ENCODE data around the gene ACTR5.
A peak's percentile ranks its signal among the peaks of the same experiment; 100 is the strongest.

Gene ACTR5

GRCh38 chr20:38748097-38748860 lies at the start of gene ACTR5:
ACTR5 (plus strand) TSS chr20:38748460; CDS start chr20:38748479, 19 bp downstream.
- ATAC-seq, result peak; percentile 91
- Mint-ChIP-seq H3K36me3 (peaks cover 37% of the 10 kb centered on the region), H3K27ac (peak within 1 kb of the TSS; percentile 93)

GRCh38 chr20:38698541-38698940 lies 49.7 kb upstream of the ACTR5 start:
- Mint-ChIP-seq H3K4me3 (no peak overlapping the region), H3K36me3 (no peaks in the 10 kb centered on the region), H3K27ac (no peak overlapping the region), H3K4me1 (no peaks in the 10 kb centered on the region), H3K9me3 (no peaks in the 10 kb centered on the region)
- no peak for ATAC-seq
- DNase-seq (ENCODE audit: low spot score in 2 of 2), result no peak

More at GRCh38 chr20:38748097-38748860, at the start of gene ACTR5:
- peak; percentile 99 for DNase-seq (ENCODE audit: low spot score in 2 of 2)
- Mint-ChIP-seq H3K4me1 (peaks cover 31% of the 10 kb centered on the region), H3K4me3 (peak within 1 kb of the TSS; percentile 72), H3K9me3 (no peaks in the 10 kb centered on the region)

GRCh38 chr20:38700141-38700540 lies 48.1 kb upstream of the ACTR5 start:
- Mint-ChIP-seq H3K36me3 (no peaks in the 10 kb centered on the region), H3K27ac (no peak overlapping the region), H3K4me3 (no peak overlapping the region), H3K9me3 (no peaks in the 10 kb centered on the region), H3K4me1 (no peaks in the 10 kb centered on the region)
- DNase-seq (ENCODE audit: low spot score in 2 of 2) (no peak), ATAC-seq (no peak)

GRCh38 chr20:38700926-38701325 lies 47.3 kb upstream of the ACTR5 start:
- no peaks in the 10 kb centered on the region for H3K9me3 Mint-ChIP-seq
- no peaks in the 10 kb centered on the region for H3K4me1 Mint-ChIP-seq

GRCh38 chr20:38703526-38703925 lies 44.7 kb upstream of the ACTR5 start:
- no peak for ATAC-seq
- H3K4me1 Mint-ChIP-seq, result no peaks in the 10 kb centered on the region

More at GRCh38 chr20:38700926-38701325, 47.3 kb upstream of the ACTR5 start:
- Mint-ChIP-seq H3K27ac (no peak overlapping the region), H3K36me3 (no peaks in the 10 kb centered on the region), H3K4me3 (no peak overlapping the region)
- ATAC-seq, result no peak
- DNase-seq (ENCODE audit: low spot score in 2 of 2), result no peak

GRCh38 chr20:38704136-38704535 lies 44.1 kb upstream of the ACTR5 start:
- Mint-ChIP-seq H3K9me3 (no peaks in the 10 kb centered on the region), H3K4me3 (no peak overlapping the region), H3K4me1 (no peaks in the 10 kb centered on the region), H3K36me3 (no peaks in the 10 kb centered on the region), H3K27ac (no peak overlapping the region)
- ATAC-seq, result no peak
- DNase-seq (ENCODE audit: low spot score in 2 of 2), result no peak

More at GRCh38 chr20:38703526-38703925, 44.7 kb upstream of the ACTR5 start:
- Mint-ChIP-seq H3K36me3 (no peaks in the 10 kb centered on the region), H3K4me3 (no peak overlapping the region), H3K9me3 (no peaks in the 10 kb centered on the region), H3K27ac (no peak overlapping the region)
- DNase-seq (ENCODE audit: low spot score in 2 of 2), result no peak

- H3K4me3 Mint-ChIP-seq, result no peak overlapping the region
- H3K9me3 Mint-ChIP-seq, result no peaks in the 10 kb centered on the region
- no peak for DNase-seq (ENCODE audit: low spot score in 2 of 2)
- no peaks in the 10 kb centered on the region for H3K4me1 Mint-ChIP-seq
- no peak for ATAC-seq
- no peaks in the 10 kb centered on the region for H3K36me3 Mint-ChIP-seq
- no peak overlapping the region for H3K27ac Mint-ChIP-seq
These were observed 41.8 kb upstream of the ACTR5 start for GRCh38 chr20:38706509-38706908.

GRCh38 chr20:38714308-38714707 lies 34.0 kb upstream of the ACTR5 start:
- no peak for ATAC-seq
- Mint-ChIP-seq H3K4me1 (no peaks in the 10 kb centered on the region), H3K36me3 (no peaks in the 10 kb centered on the region), H3K27ac (no peak overlapping the region), H3K9me3 (no peaks in the 10 kb centered on the region), H3K4me3 (no peak overlapping the region)
- no peak for DNase-seq (ENCODE audit: low spot score in 2 of 2)

- no peak overlapping the region for H3K4me3 Mint-ChIP-seq
- no peak for DNase-seq (ENCODE audit: low spot score in 2 of 2)
- no peak overlapping the region for H3K27ac Mint-ChIP-seq
- no peaks in the 10 kb centered on the region for H3K36me3 Mint-ChIP-seq
- no peaks in the 10 kb centered on the region for H3K9me3 Mint-ChIP-seq
- no peak for ATAC-seq
- no peaks in the 10 kb centered on the region for H3K4me1 Mint-ChIP-seq
These were observed 32.6 kb upstream of the ACTR5 start for GRCh38 chr20:38715646-38716045.

- H3K36me3 Mint-ChIP-seq, result peaks cover 13% of the 10 kb centered on the region
- DNase-seq (ENCODE audit: low spot score in 2 of 2) (no peak), ATAC-seq (no peak)
- H3K27ac Mint-ChIP-seq, result no peak overlapping the region
- H3K9me3 Mint-ChIP-seq, result no peaks in the 10 kb centered on the region
- no peak overlapping the region for H3K4me3 Mint-ChIP-seq
- peaks cover 41% of the 10 kb centered on the region for H3K4me1 Mint-ChIP-seq
These were observed 25.6 kb upstream of the ACTR5 start for GRCh38 chr20:38722683-38723016.

- Mint-ChIP-seq H3K36me3 (peaks cover 19% of the 10 kb centered on the region), H3K27ac (no peak overlapping the region), H3K4me1 (peaks cover 46% of the 10 kb centered on the region), H3K9me3 (no peaks in the 10 kb centered on the region), H3K4me3 (peak overlapping the region; percentile 61)
- DNase-seq (ENCODE audit: low spot score in 2 of 2) (peak in 1 of 2 donors; percentile 58), ATAC-seq (no peak)
These were observed 25.0 kb upstream of the ACTR5 start for GRCh38 chr20:38723017-38723847.

- peak in 1 of 2 donors; percentile 4 for DNase-seq (ENCODE audit: low spot score in 2 of 2)
- Mint-ChIP-seq H3K4me1 (peaks cover 51% of the 10 kb centered on the region), H3K4me3 (peak within 1 kb of the TSS; percentile 61), H3K27ac (no peak within 1 kb of the TSS), H3K36me3 (peaks cover 23% of the 10 kb centered on the region), H3K9me3 (no peaks in the 10 kb centered on the region)
- ATAC-seq, result no peak
These were observed 24.2 kb upstream of the ACTR5 start, which contains the start of gene SLC32A1 for GRCh38 chr20:38723848-38724625. SLC32A1 (plus strand) TSS chr20:38724486; CDS start chr20:38724725, 239 bp downstream.

GRCh38 chr20:38724626-38725147 lies 23.6 kb upstream of the ACTR5 start:
- Mint-ChIP-seq H3K4me1 (peaks cover 58% of the 10 kb centered on the region), H3K4me3 (peak overlapping the region; percentile 61), H3K27ac (no peak overlapping the region)

GRCh38 chr20:38725148-38725901 lies 22.9 kb upstream of the ACTR5 start:
- DNase-seq (ENCODE audit: low spot score in 2 of 2) (peak in 1 of 2 donors; percentile 5), ATAC-seq (no peak)
- H3K9me3 Mint-ChIP-seq, result no peaks in the 10 kb centered on the region
- peaks cover 64% of the 10 kb centered on the region for H3K4me1 Mint-ChIP-seq
- peaks cover 27% of the 10 kb centered on the region for H3K36me3 Mint-ChIP-seq
- no peak overlapping the region for H3K27ac Mint-ChIP-seq
- H3K4me3 Mint-ChIP-seq, result peak overlapping the region; percentile 61

More at GRCh38 chr20:38724626-38725147, 23.6 kb upstream of the ACTR5 start:
- H3K36me3 Mint-ChIP-seq, result peaks cover 27% of the 10 kb centered on the region
- peak in 1 of 2 donors; percentile 51 for DNase-seq (ENCODE audit: low spot score in 2 of 2)
- no peaks in the 10 kb centered on the region for H3K9me3 Mint-ChIP-seq
- no peak for ATAC-seq
